GM12878 (cell line): ENCODE results near the gene ZFP91. TPM values are rescaled to one million over a fixed set of nuclear protein-coding genes. Genes with fewer than 3 reads are reported as not detected.

Experiments used
- ATAC-seq: fragments of 200-7000 bp; cut with Tn5 transposase; 3 replicates; pipeline ENCODE4 v1.9.1; 2020; ENCODE audit warnings: mild to moderate bottlenecking, moderate library complexity
- BruUV-seq: library from RNA; stranded (reverse); fragments of 400-500 nt; replicated peaks from 2 replicates; lab custom pipeline; 2021; lab: Mats Ljungman, UMichigan
- CTCF ChIA-PET: fragments of 300-600 bp; sonication (Branson Sonifier 250); formaldehyde crosslinking; extraction: SDS; loops from one replicate; lab custom pipeline; 2021; ENCODE audit warnings: inconsistent platforms; lab: Yijun Ruan, JAX
- POLR2A ChIA-PET: fragments of 350-600 bp; formaldehyde crosslinking; extraction: SDS; loops from one replicate; lab custom pipeline; 2021; ENCODE audit warnings: inconsistent platforms; lab: Charles Lee
- RAD21 ChIA-PET: fragments of 300-600 bp; sonication (Branson Sonifier 250); formaldehyde crosslinking; loops from one replicate; lab custom pipeline; 2023; ENCODE audit warnings: antibody characterized with exemption; ENCODE audit not compliant: unreplicated experiment; lab: Charles Lee
- SMC1A ChIA-PET: fragments of 300-600 bp; sonication (Branson Sonifier 250); formaldehyde crosslinking; loops from one replicate; lab custom pipeline; 2023; ENCODE audit not compliant: unreplicated experiment, uncharacterized antibody; lab: Charles Lee
- DNase-seq: peaks from one replicate; pipeline ENCODE4 v3.0.0-alpha.2; 2011; ENCODE audit warnings: low read depth, low spot score
- FAIRE-seq: peaks from 3 replicates; lab custom pipeline; 2011; peaks lifted over from hg19 to GRCh38; lab: Jason Lieb, UNC
- H2AFZ ChIP-seq: 2 replicates; pipeline ENCODE4 v1.6.0; 2011; ENCODE audit warnings: low read depth, low read length, control low read depth; ENCODE audit not compliant: control insufficient read depth
- H3K27ac ChIP-seq: 2 replicates; pipeline ENCODE4 v1.5.1; 2011; ENCODE audit warnings: control low read depth; ENCODE audit not compliant: control insufficient read depth, insufficient read depth
- H3K27me3 ChIP-seq, 2 experiments: replicated peaks in 1 of 2; 2 replicates each; pipeline versions ENCODE4 v1.6.0 to v1.6.1; 2011; ENCODE audit warnings: low read length in 1 of 2; ENCODE audit not compliant: control insufficient read depth in 2 of 2, insufficient read depth in 2 of 2
- H3K36me3 ChIP-seq, 2 experiments: 2 replicates each; pipeline ENCODE4 v1.5.1; 2011; ENCODE audit warnings: low read length in 1 of 2; ENCODE audit not compliant: control insufficient read depth in 2 of 2, insufficient read depth in 2 of 2
- H3K4me1 ChIP-seq: 2 replicates; pipeline ENCODE4 v1.6.1; 2011; ENCODE audit warnings: mild to moderate bottlenecking, low read length, moderate library complexity, mixed read lengths; ENCODE audit not compliant: control insufficient read depth, insufficient read depth
- H3K4me2 ChIP-seq: 2 replicates; pipeline ENCODE4 v1.6.0; 2011; ENCODE audit warnings: control low read depth; ENCODE audit not compliant: control insufficient read depth, insufficient read depth
- H3K4me3 ChIP-seq: fragments of 200-600 bp; sonication (generic); 2 replicates; pipeline ENCODE4 v1.5.1; 2016
- H3K79me2 ChIP-seq: 2 replicates; pipeline ENCODE4 v1.6.0; 2011; ENCODE audit warnings: low read length; ENCODE audit not compliant: control insufficient read depth, insufficient read depth
- H3K9ac ChIP-seq: 2 replicates; pipeline ENCODE4 v1.8.0; 2011; ENCODE audit warnings: low read length, control low read depth, mixed read lengths; ENCODE audit not compliant: control insufficient read depth, insufficient read depth
- H3K9me3 ChIP-seq: replicated peaks from 3 replicates; pipeline ENCODE4 v1.5.1; 2011; ENCODE audit warnings: mild to moderate bottlenecking, low read length; ENCODE audit not compliant: control insufficient read depth, insufficient read depth
- H4K20me1 ChIP-seq: 2 replicates; pipeline ENCODE4 v1.6.0; 2011; ENCODE audit not compliant: control insufficient read depth, insufficient read depth
- ATF7 ChIP-seq: fragments of 450-650 bp; IDR thresholded peaks from 2 replicates; pipeline ENCODE4 v1.6.1; 2016; ENCODE audit warnings: low read depth, mild to moderate bottlenecking
- CBX5 ChIP-seq: sonication (generic); IDR thresholded peaks from 2 replicates; pipeline ENCODE4 v1.6.1; 2016; ENCODE audit warnings: low read depth, moderate library complexity, mild to moderate bottlenecking, inconsistent platforms
- CEBPB ChIP-seq, 2 experiments: fragments of 150-350 bp in 1 of 2; IDR thresholded peaks; 2 replicates each; pipeline ENCODE4 v1.6.1; 2012 to 2014; ENCODE audit warnings: low read depth in 2 of 2, low read length in 2 of 2, borderline replicate concordance in 1 of 2, inconsistent platforms in 1 of 2
- GABPA ChIP-seq: IDR thresholded peaks from 2 replicates; pipeline ENCODE4 v1.6.1; 2014; ENCODE audit warnings: antibody characterized with exemption, low read depth, mild to moderate bottlenecking, inconsistent platforms
- NFYB ChIP-seq: IDR thresholded peaks from 2 replicates; pipeline ENCODE4 v1.6.1; 2011; ENCODE audit warnings: low read depth, mild to moderate bottlenecking, low read length, improper control_type of control experiment, moderate library complexity; ENCODE audit not compliant: insufficient read depth
- SMARCA5 ChIP-seq: fragments of 450-650 bp; IDR thresholded peaks from 2 replicates; pipeline ENCODE4 v1.6.1; 2017; ENCODE audit warnings: mild to moderate bottlenecking
- SPI1 ChIP-seq: IDR thresholded peaks from 2 replicates; pipeline ENCODE4 v1.6.1; 2011; ENCODE audit warnings: low read depth, mild to moderate bottlenecking, low read length, moderate library complexity, borderline replicate concordance; ENCODE audit not compliant: insufficient read depth
- WGBS: methylation state at CpG from one replicate; pipeline ENCODE4 v1.1.6; 2016; ENCODE audit warnings: low lambda C conversion rate; ENCODE audit not compliant: insufficient replicate concordance, insufficient coverage; ENCODE audit errors: missing lambda C conversion rate; 5-methylcytosine and 5-hydroxymethylcytosine counted together
- in situ Hi-C: fragments of 300-500 bp; cut with MboI; formaldehyde crosslinking; loops from 9 replicates; pipeline ENCODE4 v1.14.3; 2018; ENCODE audit warnings: mixed read lengths
- intact Hi-C: fragments of 100-400 bp; cut with micrococcal nuclease; formaldehyde crosslinking; loops from one replicate; pipeline ENCODE4 v1.14.2; 2022; ENCODE audit not compliant: unreplicated experiment
- polyA plus RNA-seq, 11 experiments: library from polyadenylated mRNA; depleted of rRNA in 4 of 11; unstranded in 6 of 11; stranded (reverse) in 5 of 11; fragments of >200 nt; fragmentation: Nextera tagmentation in 4 of 11; fragmentation: Illumina TruSeq in 1 of 11; extraction: Ambion mirVana in 4 of 11; extraction: Trizol in 1 of 11; gene quantifications; 1 replicate in 1 of 11; 2 replicates in 10 of 11; pipeline versions ENCODE4 v1.2.1 to v1.2.3, GENCODE V29; 2011 to 2016; ENCODE audit warnings: inconsistent platforms in 2 of 11, missing spikeins in 2 of 11, low read depth in 1 of 11
- total RNA-seq, 4 experiments: library from RNA; depleted of rRNA in 3 of 4; stranded (reverse); fragments of >200 nt in 3 of 4; fragmentation: Illumina TruSeq in 1 of 4; extraction: Trizol in 1 of 4; gene quantifications; 2 replicates each; pipeline versions ENCODE4 v1.2.1 to v1.2.3, GENCODE V29; 2013 to 2021
- TF ChIP-seq, protein P1 (sequence below): IDR thresholded peaks from 2 replicates; pipeline ENCODE4 v1.6.1; 2012; ENCODE audit warnings: low read length, inconsistent platforms
- TF ChIP-seq, protein P2 (sequence below): IDR thresholded peaks from 2 replicates; pipeline ENCODE4 v1.6.1; 2012; ENCODE audit warnings: mild to moderate bottlenecking, low read depth, low read length

ZFP91 gene
- total and polyA plus RNA-seq, 10 of the 15 experiments (the other 5 are each of a cell fraction or from before 2014, with no cell fraction given), result 12.9 to 54.1 (median 31.7) TPM

DNA sequence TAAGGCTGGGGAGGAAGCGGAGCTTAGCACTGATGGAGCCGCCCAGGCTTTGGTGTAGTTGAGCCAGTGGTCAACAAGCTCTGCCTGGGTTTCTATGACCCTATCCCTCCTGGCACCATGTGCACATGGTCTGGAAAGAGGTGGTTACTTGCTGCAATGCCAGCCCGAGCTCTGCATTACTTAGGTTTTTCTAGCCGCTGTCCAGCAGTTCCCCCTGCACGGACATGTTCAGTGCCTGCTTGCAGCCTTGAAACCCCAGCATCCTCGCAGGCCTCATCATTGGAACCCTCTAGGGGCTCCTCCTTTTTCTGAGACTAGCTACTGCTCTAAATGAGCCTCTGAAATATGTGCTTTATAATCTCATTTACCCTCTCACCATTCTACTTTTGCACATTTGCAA, 60.2 kb downstream of the ZFP91 start (continued):
- TF ChIP-seq SMARCA5 (no peak), CEBPB (IDR thresholded peaks at IDR 0.05; ENCODE audit: borderline replicate concordance in 1 of 2, low read depth in 2 of 2, low read length in 2 of 2) (no peak), GABPA (no peak), NFYB (no peak), ATF7 (no peak)
- TF ChIP-seq, protein P1, sequence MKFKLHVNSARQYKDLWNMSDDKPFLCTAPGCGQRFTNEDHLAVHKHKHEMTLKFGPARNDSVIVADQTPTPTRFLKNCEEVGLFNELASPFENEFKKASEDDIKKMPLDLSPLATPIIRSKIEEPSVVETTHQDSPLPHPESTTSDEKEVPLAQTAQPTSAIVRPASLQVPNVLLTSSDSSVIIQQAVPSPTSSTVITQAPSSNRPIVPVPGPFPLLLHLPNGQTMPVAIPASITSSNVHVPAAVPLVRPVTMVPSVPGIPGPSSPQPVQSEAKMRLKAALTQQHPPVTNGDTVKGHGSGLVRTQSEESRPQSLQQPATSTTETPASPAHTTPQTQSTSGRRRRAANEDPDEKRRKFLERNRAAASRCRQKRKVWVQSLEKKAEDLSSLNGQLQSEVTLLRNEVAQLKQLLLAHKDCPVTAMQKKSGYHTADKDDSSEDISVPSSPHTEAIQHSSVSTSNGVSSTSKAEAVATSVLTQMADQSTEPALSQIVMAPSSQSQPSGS, result no peak
- TF ChIP-seq, protein P2, sequence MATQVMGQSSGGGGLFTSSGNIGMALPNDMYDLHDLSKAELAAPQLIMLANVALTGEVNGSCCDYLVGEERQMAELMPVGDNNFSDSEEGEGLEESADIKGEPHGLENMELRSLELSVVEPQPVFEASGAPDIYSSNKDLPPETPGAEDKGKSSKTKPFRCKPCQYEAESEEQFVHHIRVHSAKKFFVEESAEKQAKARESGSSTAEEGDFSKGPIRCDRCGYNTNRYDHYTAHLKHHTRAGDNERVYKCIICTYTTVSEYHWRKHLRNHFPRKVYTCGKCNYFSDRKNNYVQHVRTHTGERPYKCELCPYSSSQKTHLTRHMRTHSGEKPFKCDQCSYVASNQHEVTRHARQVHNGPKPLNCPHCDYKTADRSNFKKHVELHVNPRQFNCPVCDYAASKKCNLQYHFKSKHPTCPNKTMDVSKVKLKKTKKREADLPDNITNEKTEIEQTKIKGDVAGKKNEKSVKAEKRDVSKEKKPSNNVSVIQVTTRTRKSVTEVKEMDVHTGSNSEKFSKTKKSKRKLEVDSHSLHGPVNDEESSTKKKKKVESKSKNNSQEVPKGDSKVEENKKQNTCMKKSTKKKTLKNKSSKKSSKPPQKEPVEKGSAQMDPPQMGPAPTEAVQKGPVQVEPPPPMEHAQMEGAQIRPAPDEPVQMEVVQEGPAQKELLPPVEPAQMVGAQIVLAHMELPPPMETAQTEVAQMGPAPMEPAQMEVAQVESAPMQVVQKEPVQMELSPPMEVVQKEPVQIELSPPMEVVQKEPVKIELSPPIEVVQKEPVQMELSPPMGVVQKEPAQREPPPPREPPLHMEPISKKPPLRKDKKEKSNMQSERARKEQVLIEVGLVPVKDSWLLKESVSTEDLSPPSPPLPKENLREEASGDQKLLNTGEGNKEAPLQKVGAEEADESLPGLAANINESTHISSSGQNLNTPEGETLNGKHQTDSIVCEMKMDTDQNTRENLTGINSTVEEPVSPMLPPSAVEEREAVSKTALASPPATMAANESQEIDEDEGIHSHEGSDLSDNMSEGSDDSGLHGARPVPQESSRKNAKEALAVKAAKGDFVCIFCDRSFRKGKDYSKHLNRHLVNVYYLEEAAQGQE, result no peak

DNA sequence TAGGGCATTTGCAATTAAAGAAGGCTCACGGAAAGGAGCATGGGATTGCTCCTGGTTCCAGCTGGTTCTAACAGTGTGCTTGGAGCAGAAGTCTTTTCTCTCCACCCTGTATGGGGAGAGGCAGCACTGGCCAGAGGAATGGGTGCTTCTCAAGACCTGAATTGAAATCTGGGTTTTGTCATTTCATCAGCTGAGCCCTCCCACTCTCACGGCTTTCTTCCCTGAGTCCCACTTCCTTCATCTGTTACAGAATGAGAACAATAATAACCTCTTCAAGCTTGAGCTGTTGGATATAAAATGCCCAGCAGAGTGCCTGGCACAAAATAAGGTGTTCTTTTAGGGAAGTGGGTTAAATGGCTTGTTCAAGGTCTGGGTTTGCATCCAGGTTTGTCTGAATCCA, 60.8 kb downstream of the ZFP91 start:
- DNase-seq (no peak), ATAC-seq (no peak), FAIRE-seq (no peak)
- no peak overlapping the region for H3K27ac ChIP-seq
- H3K4me2 ChIP-seq, result no peak overlapping the region
- H3K36me3 ChIP-seq, result no peaks in the 10 kb centered on the region
- no peak overlapping the region for H3K4me3 ChIP-seq
- intact Hi-C loops (no loop called here), in situ Hi-C loops (no loop called here)
- H3K79me2 ChIP-seq, result no peaks in the 10 kb centered on the region
- H3K4me1 ChIP-seq, result no peaks in the 10 kb centered on the region
- ChIA-PET SMC1A (interaction anchor here (1.0 to 1.4 kb wide), 2 partner anchors 10 to 47 kb away, joined by 3 to 8 read pairs; no protein-coding TSS in a partner anchor), RAD21 (interaction anchor here (1.2 to 1.5 kb wide), 2 partner anchors 8 to 33 kb away, joined by 3 read pairs; no protein-coding TSS in a partner anchor), CTCF (interaction anchor here (0.8 to 2.7 kb wide), 8 partner anchors 10 to 419 kb away, joined by 3 to 35 read pairs (median 4); no protein-coding TSS in a partner anchor), POLR2A (no interaction called here)
- 92% methylated on average over 2 of the region's 2 CpGs for WGBS
- H3K9me3 ChIP-seq, result no peaks in the 10 kb centered on the region; the same call in 2 of the 3 replicates
- BruUV-seq, result no TSS peak
- H3K27me3 ChIP-seq, result no peaks in the 10 kb centered on the region
- no peak overlapping the region for H3K9ac ChIP-seq
- no peaks in the 10 kb centered on the region for H4K20me1 ChIP-seq
- no peak overlapping the region for H2AFZ ChIP-seq
- TF ChIP-seq SPI1 (peak; percentile 8; the same call in 1 of the 2 replicates), CBX5 (no peak)
